ENCODE results near the gene PPP1R12A. TPM values are rescaled to one million over a fixed set of nuclear protein-coding genes. Genes with fewer than 3 reads are reported as not detected.

The PPP1R12A gene
- total and polyA plus RNA-seq, 5 donors from 2014 or later, result 91.8 to 153 (median 106) TPM

Other genes starting within 250 kb of the PPP1R12A start
- gene PAWR, start 244.1 kb downstream of the PPP1R12A start, total RNA-seq, result 5.8 TPM
- 1 to 10 TPM in 3 of 4 donors, under 1 TPM in 1; 0.20 to 2.2 (median 1.2) TPM for gene PAWR, start 244.1 kb downstream of the PPP1R12A start, polyA plus RNA-seq
- gene OTOGL, start 164.4 kb upstream of the PPP1R12A start, total RNA-seq, result not detected
- not detected for gene OTOGL, start 164.4 kb upstream of the PPP1R12A start, polyA plus RNA-seq

Data from CD4-positive, CD25-positive, alpha-beta regulatory T cell (primary cell).